Glutamatergic neuron (in vitro differentiated cells): ENCODE measurements around the gene VWF. TPM values are rescaled to one million over a fixed set of nuclear protein-coding genes. Genes with fewer than 3 reads are reported as not detected.

Experiments used
- DNase-seq: peaks from one replicate; pipeline ENCODE4 v3.0.0; 2022
- H3K27ac Mint-ChIP-seq: one replicate; pipeline ENCODE4 v1.8.0; 2020; ENCODE audit warnings: mild to moderate bottlenecking, mixed read lengths, inconsistent platforms; ENCODE audit not compliant: unreplicated experiment
- H3K27me3 Mint-ChIP-seq: one replicate; pipeline ENCODE4 v1.8.0; 2020; ENCODE audit warnings: mild to moderate bottlenecking, moderate library complexity, mixed read lengths, inconsistent platforms; ENCODE audit not compliant: unreplicated experiment
- H3K36me3 Mint-ChIP-seq: one replicate; pipeline ENCODE4 v1.8.0; 2020; ENCODE audit warnings: mild to moderate bottlenecking, mixed read lengths, inconsistent platforms; ENCODE audit not compliant: unreplicated experiment
- H3K4me1 Mint-ChIP-seq: one replicate; pipeline ENCODE4 v1.8.0; 2020; ENCODE audit warnings: mild to moderate bottlenecking, low read depth, mixed read lengths, inconsistent platforms; ENCODE audit not compliant: unreplicated experiment
- H3K4me3 Mint-ChIP-seq: one replicate; pipeline ENCODE4 v1.8.0; 2020; ENCODE audit warnings: mild to moderate bottlenecking, mixed read lengths, inconsistent platforms; ENCODE audit not compliant: unreplicated experiment
- H3K9me3 Mint-ChIP-seq: one replicate; pipeline ENCODE4 v1.8.0; 2020; ENCODE audit warnings: mild to moderate bottlenecking, moderate library complexity, mixed read lengths, inconsistent platforms; ENCODE audit not compliant: unreplicated experiment
- CTCF ChIP-seq: fragments of 200-600 bp; sonication (generic); IDR thresholded peaks from one replicate; pipeline ENCODE4 v1.5.0; 2021; ENCODE audit not compliant: partially characterized antibody, unreplicated experiment
- total RNA-seq: library from RNA; stranded (reverse); fragmentation: NEBNext Ultra II Directional; extraction: Animal tissue kit (Norgen Biotek cat#: 25700); gene quantifications from one replicate; pipeline ENCODE4 v1.2.1, GENCODE V29; 2021; ENCODE audit not compliant: unreplicated experiment

Gene VWF
- total RNA-seq, 1 donor from 2014 or later, result 0.37 TPM

- H3K27me3 Mint-ChIP-seq, result peaks cover 8% of the 10 kb centered on the region
- no peak for DNase-seq
- no peaks in the 10 kb centered on the region for H3K4me1 Mint-ChIP-seq
- H3K36me3 Mint-ChIP-seq, result peaks cover 4% of the 10 kb centered on the region
- H3K9me3 Mint-ChIP-seq, result peaks cover 13% of the 10 kb centered on the region
- no peak overlapping the region for H3K27ac Mint-ChIP-seq
- TF ChIP-seq CTCF, result no peak
- H3K4me3 Mint-ChIP-seq, result no peak overlapping the region
These were observed 201.3 kb downstream of the VWF start for GRCh38 chr12:5923043-5923605.

GRCh38 chr12:5921966-5922899 is 202.2 kb downstream of the VWF start:
- Mint-ChIP-seq H3K27ac (no peak overlapping the region), H3K36me3 (peaks cover 4% of the 10 kb centered on the region), H3K9me3 (peaks cover 13% of the 10 kb centered on the region), H3K27me3 (peaks cover 9% of the 10 kb centered on the region), H3K4me3 (no peak overlapping the region), H3K4me1 (no peaks in the 10 kb centered on the region)
- no peak for DNase-seq
- no peak for TF ChIP-seq CTCF

GRCh38 chr12:5921027-5921909 is 203.2 kb downstream of the VWF start:
- Mint-ChIP-seq H3K27me3 (peaks cover 5% of the 10 kb centered on the region), H3K36me3 (peaks cover under 1% of the 10 kb centered on the region), H3K9me3 (peaks cover 13% of the 10 kb centered on the region), H3K4me1 (no peaks in the 10 kb centered on the region), H3K27ac (peak overlapping the region; percentile 38), H3K4me3 (no peak overlapping the region)
- no peak for TF ChIP-seq CTCF
- no peak for DNase-seq

- H3K4me3 Mint-ChIP-seq, result no peak overlapping the region
- no peaks in the 10 kb centered on the region for H3K4me1 Mint-ChIP-seq
- H3K36me3 Mint-ChIP-seq, result no peaks in the 10 kb centered on the region
- no peak for TF ChIP-seq CTCF
- H3K27ac Mint-ChIP-seq, result no peak overlapping the region
- DNase-seq, result no peak
- peaks cover 6% of the 10 kb centered on the region for H3K9me3 Mint-ChIP-seq
- H3K27me3 Mint-ChIP-seq, result peaks cover 7% of the 10 kb centered on the region
These were observed 207.6 kb downstream of the VWF start for GRCh38 chr12:5916785-5917290.
